GM12892 (cell line): ENCODE measurements around the gene EPN2.

Experiments
- POLR2A ChIP-seq: IDR thresholded peaks from 2 replicates; pipeline ENCODE4 v1.6.1; 2011; ENCODE audit warnings: low read depth, low read length, control low read depth
- POLR2AphosphoS5 ChIP-seq: IDR thresholded peaks from 2 replicates; pipeline ENCODE4 v1.6.1; 2011; ENCODE audit warnings: low read depth, low read length, control low read depth

DNA sequence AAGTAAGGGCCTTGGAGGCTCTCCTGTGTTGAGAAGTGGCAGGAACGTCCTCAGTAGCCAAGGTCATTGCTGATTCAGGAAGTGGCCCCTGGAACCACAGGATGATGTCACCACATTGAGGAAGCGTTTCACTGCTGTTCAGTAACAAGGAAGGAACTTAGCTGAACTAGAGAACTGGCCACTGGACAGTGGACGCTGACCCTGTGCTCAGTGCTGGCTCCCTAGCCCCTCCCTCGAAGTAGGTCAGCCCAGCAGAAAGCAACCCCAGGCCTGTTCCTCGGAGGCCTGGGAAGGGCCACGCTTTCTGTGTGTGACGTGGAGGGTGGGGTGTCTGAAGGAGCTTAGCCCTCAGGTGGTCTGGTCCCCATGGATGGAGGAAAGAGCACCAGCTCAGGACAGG lies 67.0 kb downstream of the EPN2 start:
- TF ChIP-seq POLR2AphosphoS5 (no peak), POLR2A (no peak)
